ENCODE data around the gene TRNP1.

The TRNP1 gene

GRCh38 chr1:27003745-27004470 is 10.4 kb downstream of the TRNP1 start:
- no peak for DNase-seq

DNA sequence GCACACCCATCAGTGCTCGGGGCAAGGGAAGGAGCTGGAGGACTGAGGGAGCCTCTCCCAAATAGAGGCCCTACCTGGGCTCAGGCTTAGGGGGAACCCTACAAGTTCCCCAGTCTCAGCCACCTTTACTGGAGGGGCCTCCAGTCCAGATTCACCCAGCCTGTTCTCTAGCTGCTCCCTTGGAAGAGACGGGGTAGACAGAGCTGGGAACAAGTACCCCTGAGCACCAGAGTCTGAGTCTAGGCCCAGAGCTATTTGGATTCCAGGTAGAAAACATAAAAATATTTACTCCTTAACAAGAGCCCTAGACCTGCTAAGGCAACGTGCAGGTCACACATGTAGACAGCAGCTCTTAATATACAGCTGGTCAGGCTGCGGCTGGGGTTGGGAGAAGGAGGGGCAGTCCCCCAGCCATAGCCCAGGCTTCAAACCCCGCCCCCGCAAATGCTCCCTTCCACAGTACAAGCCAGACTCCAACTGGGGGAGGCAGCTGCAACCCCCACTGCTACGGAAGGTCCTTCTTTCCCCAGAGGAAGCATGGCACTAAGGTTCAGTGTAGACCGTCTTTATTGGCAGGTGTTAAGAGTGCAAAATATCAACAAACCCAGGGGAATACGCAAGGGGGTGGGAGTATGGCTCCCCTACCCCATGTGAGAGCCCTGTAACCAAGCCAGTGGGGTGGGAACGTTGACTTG is 11.1 kb downstream of the TRNP1 start:
- no peak for DNase-seq

DNA sequence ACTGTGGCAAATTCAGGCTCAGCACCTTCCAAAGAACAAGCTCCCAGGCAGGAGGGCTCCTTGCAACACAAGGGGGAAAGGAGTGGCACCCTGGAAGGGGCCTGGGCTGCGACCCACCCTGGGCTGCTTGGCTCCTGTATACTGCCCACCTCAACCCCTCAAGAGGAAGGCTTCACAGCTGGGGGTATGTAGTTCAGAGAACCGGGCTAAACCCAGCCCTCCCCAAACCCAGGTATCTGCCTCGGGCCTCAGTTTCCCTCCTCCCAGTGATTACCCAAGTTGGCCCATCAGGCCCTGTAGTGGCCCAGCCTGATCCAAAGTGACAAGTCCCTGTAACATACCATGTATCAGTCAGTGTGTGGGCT is 11.7 kb downstream of the TRNP1 start:
- no peak for DNase-seq

DNA sequence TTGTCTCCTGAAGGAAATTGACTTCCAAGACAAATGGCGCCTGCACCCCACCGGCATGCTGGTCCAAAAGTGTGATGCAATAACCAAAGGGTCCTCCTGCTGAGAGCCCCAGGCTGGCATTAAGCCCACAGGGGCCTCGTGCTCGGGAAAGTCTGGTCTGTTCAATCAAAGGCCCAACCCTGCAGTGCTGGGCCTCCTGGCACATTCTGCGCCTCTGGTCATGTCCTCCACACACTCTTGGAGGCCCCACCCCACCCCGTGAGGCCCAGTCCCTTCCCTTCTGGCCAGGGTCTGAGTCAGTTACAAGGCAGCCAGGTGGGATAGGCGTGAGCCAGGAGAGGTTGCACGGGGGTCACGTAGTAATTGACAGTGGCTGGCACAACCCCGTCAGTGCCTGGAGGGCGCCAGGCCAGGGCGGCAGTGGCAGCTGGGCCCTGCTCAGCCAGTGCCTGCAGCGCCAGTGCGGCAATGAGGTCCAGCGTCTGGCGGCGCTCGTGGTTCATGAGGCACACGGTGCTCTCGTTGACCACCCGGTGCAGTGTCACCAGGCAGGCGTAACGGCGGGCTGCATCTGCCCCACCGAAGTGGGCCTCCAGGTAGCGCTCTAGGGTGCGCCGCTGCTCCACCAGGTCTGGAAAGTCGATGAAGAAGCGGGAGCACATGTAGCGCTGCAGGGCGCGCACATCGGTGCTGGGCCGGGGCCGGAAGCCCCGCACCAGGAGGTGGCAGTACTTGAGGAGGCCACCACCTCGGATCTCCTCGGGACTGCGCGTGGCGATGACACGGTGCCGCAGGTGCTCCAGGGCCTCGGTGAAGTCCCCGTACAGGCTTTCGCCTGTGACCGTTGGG is 12.4 kb downstream of the TRNP1 start:
- no peak for DNase-seq

DNA sequence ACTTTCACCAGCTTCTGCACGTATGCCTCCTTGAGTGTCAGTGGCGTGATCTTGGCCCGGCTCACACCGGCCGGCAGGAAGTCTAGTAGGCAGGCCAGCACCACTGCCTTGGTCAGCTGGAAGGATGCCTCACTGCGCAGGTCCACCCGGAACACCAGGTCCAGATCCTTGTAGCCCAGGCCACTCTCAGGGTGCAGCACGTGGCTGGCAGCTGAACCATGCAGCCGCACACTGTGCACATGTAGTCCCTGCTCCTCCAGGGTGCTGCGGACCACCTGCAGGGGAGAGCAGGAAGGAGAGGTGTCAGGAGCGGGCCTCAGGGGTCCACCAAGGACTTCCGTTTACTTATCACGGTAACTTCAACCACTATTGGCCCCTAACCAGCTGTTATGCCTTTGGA is 13.2 kb downstream of the TRNP1 start:
- DNase-seq, result no peak

DNA sequence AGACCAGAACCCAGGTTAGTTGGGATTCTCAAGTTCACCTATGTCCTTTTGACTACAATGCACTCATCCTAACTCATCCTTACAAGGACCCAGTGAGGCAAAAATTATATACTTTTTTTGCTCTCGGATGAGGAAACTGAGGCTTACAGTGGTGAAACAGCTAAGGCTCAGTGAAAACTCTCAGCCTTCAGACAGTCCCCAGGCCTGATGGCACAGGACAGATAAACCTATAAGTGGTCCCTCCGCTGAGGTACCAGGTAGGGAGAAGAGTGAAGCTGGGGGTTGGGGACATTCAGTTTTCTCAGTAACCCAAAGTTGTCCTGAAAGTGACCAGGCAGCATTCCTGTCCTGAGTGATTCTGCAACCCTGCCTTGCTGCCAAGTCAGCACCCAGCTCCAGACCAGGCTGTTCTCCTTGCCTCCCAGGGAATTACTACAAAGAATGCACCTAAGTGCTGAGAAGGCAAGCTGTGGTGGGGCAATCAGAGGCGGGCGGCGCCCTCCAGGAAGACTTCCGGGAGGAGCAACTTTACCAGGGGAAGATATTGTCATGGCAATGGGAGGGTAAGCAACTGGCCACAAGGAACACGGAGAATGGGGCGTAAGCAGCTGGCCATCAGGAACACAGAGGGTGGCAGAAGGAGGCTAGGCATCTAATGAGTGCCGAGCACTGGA is 14.6 kb downstream of the TRNP1 start:
- DNase-seq, result no peak

DNA sequence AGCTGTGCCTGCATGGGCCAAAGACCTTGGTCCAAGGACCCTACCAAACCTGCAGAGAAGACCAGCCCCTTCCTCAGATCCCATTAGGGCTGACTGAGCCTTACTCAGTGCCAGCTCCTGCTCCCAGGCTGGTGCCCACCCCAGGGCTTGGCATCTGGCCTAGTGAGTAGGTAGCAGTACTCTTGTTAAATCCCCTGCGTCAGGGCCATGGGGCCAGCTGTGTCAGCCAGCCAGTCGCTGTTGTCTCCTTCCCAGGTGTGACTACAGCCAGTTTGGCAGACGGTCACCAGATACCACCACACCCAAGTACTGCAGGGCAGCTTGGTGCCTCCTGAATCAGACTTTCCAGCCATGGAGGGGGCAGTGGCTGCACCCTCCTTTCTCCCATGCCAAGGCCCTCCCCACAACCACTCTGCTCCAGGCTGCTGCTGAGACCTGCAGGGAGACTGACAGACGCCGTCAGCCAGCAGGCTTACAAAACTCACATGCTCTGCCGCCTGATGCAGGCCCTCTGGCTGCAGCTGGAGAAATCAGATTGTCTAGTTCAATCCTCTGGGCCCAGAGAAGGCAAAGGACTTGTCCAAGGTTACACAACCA is 16.2 kb downstream of the TRNP1 start:
- DNase-seq, result no peak

GRCh38 chr1:27010226-27010994 is 16.9 kb downstream of the TRNP1 start:
- DNase-seq, result no peak

- DNase-seq, result no peak
Observed at GRCh38 chr1:27011058-27011764, 17.7 kb downstream of the TRNP1 start.

GRCh38 chr1:27011976-27012563 is 18.6 kb downstream of the TRNP1 start:
- no peak for DNase-seq

DNA sequence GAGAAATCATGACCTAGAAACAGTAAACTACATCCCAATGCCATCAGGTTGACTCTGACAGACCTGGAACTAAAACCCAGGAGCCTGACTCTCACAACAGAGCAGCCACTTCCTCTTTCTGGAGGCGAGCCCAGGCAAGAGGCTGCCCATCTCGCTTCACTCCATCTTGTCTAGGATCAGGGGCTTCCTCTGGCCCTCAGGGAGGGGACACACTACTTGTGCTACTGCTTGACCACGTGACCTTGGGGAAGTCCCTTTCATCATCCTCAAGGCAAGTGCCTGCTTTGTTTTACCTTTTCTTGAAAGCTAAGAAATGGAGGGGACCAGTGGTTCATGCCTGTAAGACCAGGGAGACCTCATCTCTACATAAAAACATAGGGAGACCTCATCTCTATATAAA is 21.8 kb downstream of the TRNP1 start:
- no peak for DNase-seq

DNA sequence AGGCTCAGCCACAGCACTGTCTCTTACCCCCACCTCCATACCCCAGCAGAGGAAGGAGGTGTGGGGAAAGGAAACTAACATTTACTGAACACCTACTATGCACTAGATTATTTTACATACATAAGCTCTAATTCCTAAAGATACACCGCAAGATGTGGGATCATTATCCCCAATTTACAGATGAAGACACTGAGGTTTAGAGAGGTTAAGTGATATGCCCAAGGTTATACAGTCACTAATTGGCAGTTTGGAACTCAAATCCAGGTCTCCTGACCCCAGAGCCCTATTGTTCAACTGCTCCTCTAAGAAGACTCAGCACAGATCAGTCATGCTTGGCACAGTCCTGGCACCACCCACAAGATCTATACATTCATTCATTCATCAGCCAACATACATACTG is 22.9 kb downstream of the TRNP1 start:
- no peak for DNase-seq

- DNase-seq, result no peak
Observed at GRCh38 chr1:27017207-27017606, 23.7 kb downstream of the TRNP1 start.

- DNase-seq, result no peak
Observed at GRCh38 chr1:27018316-27018715, 24.8 kb downstream of the TRNP1 start.

- no peak for DNase-seq
Observed at GRCh38 chr1:27021354-27022031, 28.0 kb downstream of the TRNP1 start.

GRCh38 chr1:27025718-27026117 is 32.2 kb downstream of the TRNP1 start:
- DNase-seq, result no peak

GRCh38 chr1:27026621-27027574 is 33.4 kb downstream of the TRNP1 start:
- DNase-seq, result no peak

DNA sequence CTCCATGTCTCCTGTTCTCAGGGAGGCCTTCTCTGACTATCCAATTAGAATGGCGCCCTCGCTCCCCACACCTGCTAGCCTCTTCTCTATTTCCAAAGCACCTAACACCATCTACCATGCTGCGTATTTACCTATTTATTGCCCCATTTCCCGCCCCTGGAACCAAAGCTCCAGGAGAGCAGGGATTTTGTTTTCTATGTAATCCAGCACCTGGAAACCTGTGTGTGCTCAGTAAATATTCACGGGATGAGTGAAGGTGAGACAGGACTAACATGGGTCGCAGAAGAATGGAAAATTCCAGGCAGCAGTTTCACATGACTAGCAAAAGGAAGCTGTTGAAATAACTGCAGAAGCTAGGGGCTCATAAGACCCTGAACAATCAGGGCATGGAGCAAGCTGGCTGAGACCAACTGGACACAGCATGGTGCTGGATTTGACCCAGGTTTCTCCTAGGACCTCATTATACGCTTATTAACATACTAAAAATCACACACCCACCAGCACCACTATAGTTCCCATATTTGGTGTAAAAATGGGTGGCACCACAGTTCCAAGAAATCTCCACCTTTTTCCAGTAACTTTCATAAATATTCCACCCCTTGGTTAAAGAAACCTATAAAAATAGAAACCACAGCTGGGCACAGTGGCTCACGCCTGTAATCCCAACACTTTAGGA is 34.2 kb downstream of the TRNP1 start:
- DNase-seq, result no peak

DNA sequence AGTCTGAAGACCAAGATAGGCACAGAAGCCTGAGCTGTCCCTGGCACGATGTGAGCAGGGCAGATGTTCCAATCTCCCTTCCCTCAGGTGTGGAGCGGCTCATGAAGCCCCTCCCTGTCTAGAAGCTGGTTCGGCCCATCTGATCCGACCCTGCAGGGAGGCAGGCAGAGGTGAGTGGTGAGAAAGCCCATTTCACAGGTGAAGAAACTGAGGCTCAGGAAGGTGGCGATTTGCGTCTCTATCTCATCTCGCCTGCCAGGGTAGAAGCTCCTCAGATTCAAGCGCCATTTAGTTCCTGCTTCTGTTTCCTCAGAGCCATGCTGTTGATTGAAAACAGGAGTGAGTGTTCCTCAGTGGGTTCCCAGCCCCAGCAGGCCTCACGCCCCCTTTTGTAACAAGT is 36.0 kb downstream of the TRNP1 start:
- DNase-seq, result no peak

All from activated naive CD4-positive, alpha-beta T cell treated with anti-CD3 and anti-CD28 coated beads, Interleukin-2, amount 50 U/mL, for 16 hours (primary cell).